HG02973 (cell line): ENCODE measurements around the gene VSIR.

Source experiments
- ATAC-seq: cut with Tn5 transposase; IDR thresholded peaks from one replicate; pipeline ENCODE4 v1.9.1; 2021; ENCODE audit warnings: moderate library complexity; ENCODE audit not compliant: unreplicated experiment

Gene VSIR

GRCh38 chr10:71773221-71773971, at the start of gene VSIR:
TSS of gene VSIR (minus strand) at chr10:71773520. CDS start at chr10:71773439, 81 bp downstream.
- peak; percentile 39 for ATAC-seq

GRCh38 chr10:71821909-71822763, 48.8 kb upstream of the VSIR start:
- no peak for ATAC-seq

GRCh38 chr10:71820966-71821365, 47.6 kb upstream of the VSIR start:
- no peak for ATAC-seq

- ATAC-seq = no peak
Measured at GRCh38 chr10:71819985-71820384, 46.7 kb upstream of the VSIR start.

GRCh38 chr10:71819441-71819861, 46.1 kb upstream of the VSIR start:
- ATAC-seq = no peak

GRCh38 chr10:71818674-71819260, 45.4 kb upstream of the VSIR start:
- ATAC-seq = no peak

GRCh38 chr10:71817831-71818655, 44.7 kb upstream of the VSIR start:
- ATAC-seq = no peak

- no peak for ATAC-seq
Measured at GRCh38 chr10:71816936-71817618, 43.8 kb upstream of the VSIR start.

GRCh38 chr10:71816421-71816851, 43.1 kb upstream of the VSIR start:
- ATAC-seq = no peak

GRCh38 chr10:71815515-71816130, 42.3 kb upstream of the VSIR start:
- ATAC-seq = no peak

- no peak for ATAC-seq
Measured at GRCh38 chr10:71814922-71815411, 41.6 kb upstream of the VSIR start.

GRCh38 chr10:71812913-71813590, 39.7 kb upstream of the VSIR start:
- ATAC-seq = no peak

GRCh38 chr10:71812016-71812912, 38.9 kb upstream of the VSIR start:
- no peak for ATAC-seq

GRCh38 chr10:71811351-71811750, 38.0 kb upstream of the VSIR start:
- no peak for ATAC-seq

- no peak for ATAC-seq
Measured at GRCh38 chr10:71810048-71810750, 36.9 kb upstream of the VSIR start.

- no peak for ATAC-seq
Measured at GRCh38 chr10:71809628-71810027, 36.3 kb upstream of the VSIR start.
